A549 (cell line): Measurements from ENCODE around the gene MAEL. TPM values are rescaled to one million over a fixed set of nuclear protein-coding genes. Genes with fewer than 3 reads are reported as not detected.

ENCODE experiments used
- ATAC-seq, 2 experiments: fragments of 200-7000 bp in 1 of 2; fragments of >200 bp in 1 of 2; cut with Nextera tagmentation in 1 of 2; cut with Tn5 transposase in 1 of 2; 3 replicates each; pipeline versions ENCODE4 v1.8.0 to v1.9.1; 2018 to 2020; ENCODE audit warnings: mild to moderate bottlenecking in 1 of 2, moderate library complexity in 1 of 2
- CTCF ChIA-PET: fragments of 300-600 bp; sonication (Branson Sonifier 250); formaldehyde crosslinking; extraction: SDS; loops from one replicate; lab custom pipeline; 2021; ENCODE audit warnings: antibody characterized with exemption, inconsistent platforms; lab: Yijun Ruan, JAX
- POLR2A ChIA-PET: fragments of 350-600 bp; formaldehyde crosslinking; extraction: SDS; loops from one replicate; lab custom pipeline; 2021; ENCODE audit warnings: antibody characterized with exemption, inconsistent platforms; lab: Yijun Ruan, JAX
- DNase-seq, 2 experiments: peaks; one replicate each; pipeline versions ENCODE4 v3.0.0 to v3.0.0-alpha.2; 2011 to 2016; ENCODE audit warnings: low read depth in 1 of 2, low spot score in 1 of 2
- FAIRE-seq: peaks from 2 replicates; lab custom pipeline; 2011; peaks lifted over from hg19 to GRCh38; lab: Jason Lieb, UNC
- H3K27ac ChIP-seq, 2 experiments: fragments of >200 bp; sonication (Bioruptor Twin); formaldehyde crosslinking; 3 replicates each; pipeline ENCODE4 v1.5.1; 2016 to 2017
- H3K4me1 ChIP-seq: fragments of >200 bp; sonication (Bioruptor Twin); formaldehyde crosslinking; 3 replicates; pipeline ENCODE4 v1.6.1; 2016
- H3K4me2 ChIP-seq: fragments of >200 bp; sonication (Bioruptor Twin); formaldehyde crosslinking; 3 replicates; pipeline ENCODE4 v1.6.1; 2016
- H3K4me3 ChIP-seq: fragments of >200 bp; sonication (Bioruptor Twin); formaldehyde crosslinking; 3 replicates; pipeline ENCODE4 v1.5.1; 2016
- H3K9me3 ChIP-seq: fragments of >200 bp; sonication (Bioruptor Twin); formaldehyde crosslinking; 3 replicates; pipeline ENCODE4 v1.6.1; 2016
- BCL3 ChIP-seq: fragments of >200 bp; sonication (Bioruptor Twin); formaldehyde crosslinking; IDR thresholded peaks from 3 replicates; pipeline ENCODE4 v1.6.1; 2016
- CBX2 ChIP-seq: fragments of 200-600 bp; sonication (generic); IDR thresholded peaks from 2 replicates; pipeline ENCODE4 v1.6.1; 2016; ENCODE audit warnings: low read depth, mild to moderate bottlenecking, borderline replicate concordance
- CBX8 ChIP-seq: fragments of 200-600 bp; sonication (generic); IDR thresholded peaks from 2 replicates; pipeline ENCODE4 v1.6.1; 2016
- CHD2 ChIP-seq: fragments of 150-350 bp; IDR thresholded peaks from 2 replicates; pipeline ENCODE4 v1.6.1; 2014; ENCODE audit warnings: low read length; ENCODE audit not compliant: partially characterized antibody
- CHD4 ChIP-seq: fragments of 200-600 bp; sonication (generic); IDR thresholded peaks from 2 replicates; pipeline ENCODE4 v1.6.1; 2016; ENCODE audit warnings: antibody characterized with exemption, mild to moderate bottlenecking, borderline replicate concordance
- EHF ChIP-seq: fragments of 250-450 bp; sonication (Bioruptor Pico); IDR thresholded peaks from 2 replicates; pipeline ENCODE4 v1.5.0; 2020; ENCODE audit warnings: mild to moderate bottlenecking
- ELK1 ChIP-seq: fragments of 150-350 bp; IDR thresholded peaks from 2 replicates; pipeline ENCODE4 v1.6.1; 2014; ENCODE audit warnings: low read depth, mild to moderate bottlenecking, low read length
- ESRRA ChIP-seq: fragments of 150-350 bp; IDR thresholded peaks from 2 replicates; pipeline ENCODE4 v1.6.1; 2014; ENCODE audit warnings: mild to moderate bottlenecking, low read length, borderline replicate concordance
- FOSB ChIP-seq: fragments of 250-450 bp; sonication (Bioruptor Pico); IDR thresholded peaks from 2 replicates; pipeline ENCODE4 v1.5.0; 2020; ENCODE audit warnings: mild to moderate bottlenecking, moderate library complexity
- FOXS1 ChIP-seq: fragments of 250-450 bp; sonication (Bioruptor Pico); IDR thresholded peaks from 2 replicates; pipeline ENCODE4 v1.5.0; 2020; ENCODE audit warnings: mild to moderate bottlenecking, moderate library complexity
- GATA3 ChIP-seq: IDR thresholded peaks from 2 replicates; pipeline ENCODE4 v1.6.1; 2012; ENCODE audit warnings: borderline replicate concordance
- HDAC2 ChIP-seq: fragments of 200-600 bp; sonication (generic); IDR thresholded peaks from 2 replicates; pipeline ENCODE4 v1.6.1; 2016
- HEYL ChIP-seq: fragments of 250-450 bp; sonication (Bioruptor Pico); IDR thresholded peaks from 2 replicates; pipeline ENCODE4 v1.8.0; 2021; ENCODE audit warnings: mild to moderate bottlenecking, moderate library complexity
- HOXB5 ChIP-seq: fragments of 250-450 bp; sonication (Bioruptor Pico); IDR thresholded peaks from 2 replicates; pipeline ENCODE4 v1.5.0; 2020; ENCODE audit warnings: mild to moderate bottlenecking, moderate library complexity
- JUN ChIP-seq, 2 experiments: fragments of >200 bp; sonication (Bioruptor Twin); formaldehyde crosslinking; IDR thresholded peaks; 2 replicates in 1 of 2; 3 replicates in 1 of 2; pipeline ENCODE4 v1.6.1; 2016 to 2017
- KDM5A ChIP-seq: fragments of 200-600 bp; sonication (generic); IDR thresholded peaks from 2 replicates; pipeline ENCODE4 v1.6.1; 2016; ENCODE audit warnings: antibody characterized with exemption, mild to moderate bottlenecking
- MAX ChIP-seq: IDR thresholded peaks from 2 replicates; pipeline ENCODE4 v1.6.1; 2012
- NFE2L2 ChIP-seq: fragments of 150-350 bp; conservative IDR thresholded peaks from 2 replicates; pipeline ENCODE4 v1.6.1; 2014; ENCODE audit warnings: low read length
- NR3C1 ChIP-seq: fragments of >200 bp; sonication (Bioruptor Twin); formaldehyde crosslinking; IDR thresholded peaks from 3 replicates; pipeline ENCODE4 v1.6.1; 2017
- RAD21 ChIP-seq, 2 experiments: fragments of >200 bp in 1 of 2; sonication (Bioruptor Twin) in 1 of 2; formaldehyde crosslinking in 1 of 2; IDR thresholded peaks in 1 of 2; conservative IDR thresholded peaks in 1 of 2; 2 replicates in 1 of 2; 3 replicates in 1 of 2; pipeline ENCODE4 v1.6.1; 2012 to 2018; ENCODE audit warnings: inconsistent platforms in 1 of 2
- RARB ChIP-seq: fragments of 250-450 bp; sonication (Bioruptor Pico); IDR thresholded peaks from 2 replicates; pipeline ENCODE4 v1.8.0; 2021; ENCODE audit warnings: mild to moderate bottlenecking, moderate library complexity
- RNF2 ChIP-seq: fragments of 200-600 bp; sonication (generic); IDR thresholded peaks from 2 replicates; pipeline ENCODE4 v1.6.1; 2016; ENCODE audit warnings: low read depth, mild to moderate bottlenecking, antibody characterized with exemption, moderate library complexity, borderline replicate concordance
- SREBF2 ChIP-seq: fragments of 450-650 bp; IDR thresholded peaks from 2 replicates; pipeline ENCODE4 v1.6.1; 2014; ENCODE audit warnings: mild to moderate bottlenecking, moderate library complexity
- TFCP2L1 ChIP-seq: fragments of 250-450 bp; sonication (Bioruptor Pico); IDR thresholded peaks from 2 replicates; pipeline ENCODE4 v1.5.0; 2021; ENCODE audit warnings: mild to moderate bottlenecking
- TP53 ChIP-seq: fragments of 250-450 bp; sonication (Bioruptor Pico); IDR thresholded peaks from 2 replicates; pipeline ENCODE4 v1.5.0; 2021; ENCODE audit warnings: mild to moderate bottlenecking, moderate library complexity
- USF2 ChIP-seq: fragments of 450-650 bp; IDR thresholded peaks from 2 replicates; pipeline ENCODE4 v1.6.1; 2014; ENCODE audit warnings: antibody characterized with exemption
- ZC3H11A ChIP-seq: fragments of 450-650 bp; IDR thresholded peaks from 2 replicates; pipeline ENCODE4 v1.6.1; 2014; ENCODE audit warnings: antibody characterized with exemption, mild to moderate bottlenecking
- ZSCAN20 ChIP-seq: fragments of 250-450 bp; sonication (Bioruptor Pico); IDR thresholded peaks from 2 replicates; pipeline ENCODE4 v1.8.0; 2022; ENCODE audit warnings: mild to moderate bottlenecking, moderate library complexity
- WGBS: methylation state at CpG from one replicate; pipeline ENCODE4 v1.1.6; 2017; ENCODE audit errors: missing lambda C conversion rate; 5-methylcytosine and 5-hydroxymethylcytosine counted together
- polyA plus RNA-seq, 4 experiments: library from polyadenylated mRNA; depleted of rRNA in 3 of 4; stranded (reverse); fragments of >200 nt; fragmentation: RNase III in 1 of 4; extraction: RNeasy Plus Mini Kit Qiagen cat#74134 plus additional on column Dnase treatment in 1 of 4; gene quantifications; 2 replicates in 3 of 4; 3 replicates in 1 of 4; pipeline ENCODE4 v1.2.3, GENCODE V29; 2011 to 2017

The MAEL gene
- polyA plus RNA-seq, 2 of the 4 experiments (the other 2 are of a cell fraction): not detected

GRCh38 chr1:167000546-167000945 lies 11.5 kb downstream of the MAEL start:
- 59% methylated on average over 1 of the region's 1 CpG for WGBS

GRCh38 chr1:167002354-167002753 lies 13.3 kb downstream of the MAEL start:
- ChIA-PET POLR2A (no interaction called here), CTCF (no interaction called here)
- Histone ChIP-seq H3K4me2 (no peak overlapping the region), H3K4me3 (no peak overlapping the region), H3K27ac (no peak overlapping the region), H3K4me1 (no peaks in the 10 kb centered on the region), H3K9me3 (peaks cover 5% of the 10 kb centered on the region; the same call in 1 of the 3 replicates)
- TF ChIP-seq SREBF2 (no peak), ZSCAN20 (CRISPR knock-in tag) (no peak), RNF2 (no peak), RARB (CRISPR knock-in tag) (no peak), FOXS1 (CRISPR knock-in tag) (no peak), CBX8 (no peak)
- DNase-seq: no peak
- ATAC-seq: no peak
- WGBS: 42% methylated on average over 2 of the region's 2 CpGs
- FAIRE-seq: no peak

More at GRCh38 chr1:167000546-167000945, 11.5 kb downstream of the MAEL start:
- DNase-seq (no peak), ATAC-seq (no peak), FAIRE-seq (no peak)
- Histone ChIP-seq H3K4me3 (no peak overlapping the region), H3K4me1 (no peaks in the 10 kb centered on the region), H3K27ac (no peak overlapping the region), H3K9me3 (peaks cover 5% of the 10 kb centered on the region; the same call in 1 of the 3 replicates), H3K4me2 (no peak overlapping the region)
- CTCF ChIA-PET: no interaction called here
- no peak for TF ChIP-seq HDAC2
- TF ChIP-seq GATA3: no peak
- TF ChIP-seq SREBF2: no peak
- no peak for TF ChIP-seq ZC3H11A
- no peak for TF ChIP-seq HEYL (CRISPR knock-in tag)
- no peak for TF ChIP-seq TFCP2L1 (CRISPR knock-in tag)
- TF ChIP-seq FOXS1 (CRISPR knock-in tag): no peak
- no peak for TF ChIP-seq TP53 (CRISPR knock-in tag)
- TF ChIP-seq NR3C1: no peak
- POLR2A ChIA-PET: no interaction called here

GRCh38 chr1:167003711-167004110 lies 14.6 kb downstream of the MAEL start:
- peaks cover 5% of the 10 kb centered on the region; the same call in 1 of the 3 replicates for H3K9me3 ChIP-seq
- CTCF ChIA-PET: no interaction called here
- no peak overlapping the region for H3K4me3 ChIP-seq
- ATAC-seq (no peak), DNase-seq (no peak), FAIRE-seq (no peak)
- WGBS: 11% methylated on average over 2 of the region's 2 CpGs
- no peaks in the 10 kb centered on the region for H3K4me1 ChIP-seq
- POLR2A ChIA-PET: no interaction called here
- TF ChIP-seq BCL3 (no peak), ESRRA (no peak), KDM5A (no peak), JUN (IDR thresholded peaks at IDR 0.05) (no peak), TFCP2L1 (CRISPR knock-in tag) (no peak), USF2 (no peak), RAD21 (conservative IDR thresholded peaks at IDR 0.05 in 1 of 2, IDR thresholded peaks at IDR 0.05 in 1 of 2) (no peak), TP53 (CRISPR knock-in tag) (no peak), HEYL (CRISPR knock-in tag) (no peak), NR3C1 (no peak), CHD2 (no peak), MAX (no peak), HOXB5 (CRISPR knock-in tag) (no peak), CBX2 (no peak), ELK1 (no peak), FOSB (CRISPR knock-in tag) (no peak), EHF (CRISPR knock-in tag) (no peak), CHD4 (no peak), NFE2L2 (no peak)
- H3K27ac ChIP-seq: no peak overlapping the region
- H3K4me2 ChIP-seq: no peak overlapping the region
